Body of pancreas (tissue), 4 donors: ENCODE data around the gene CALHM5.

Experiments used
- CTCF ChIP-seq, 7 experiments: fragments of 450-650 bp in 4 of 7; fragments of 200-600 bp in 3 of 7; sonication (generic) in 3 of 7; IDR thresholded peaks; one replicate each; pipeline ENCODE4 v1.5.1; 2016 to 2019; ENCODE audit warnings: antibody characterized with exemption in 7 of 7
- POLR2A ChIP-seq, 3 donors: fragments of 450-650 bp; IDR thresholded peaks; one replicate each; pipeline ENCODE4 v1.6.1; 2016; ENCODE audit warnings: antibody characterized with exemption in 3 of 3, mild to moderate bottlenecking in 2 of 3

DNA sequence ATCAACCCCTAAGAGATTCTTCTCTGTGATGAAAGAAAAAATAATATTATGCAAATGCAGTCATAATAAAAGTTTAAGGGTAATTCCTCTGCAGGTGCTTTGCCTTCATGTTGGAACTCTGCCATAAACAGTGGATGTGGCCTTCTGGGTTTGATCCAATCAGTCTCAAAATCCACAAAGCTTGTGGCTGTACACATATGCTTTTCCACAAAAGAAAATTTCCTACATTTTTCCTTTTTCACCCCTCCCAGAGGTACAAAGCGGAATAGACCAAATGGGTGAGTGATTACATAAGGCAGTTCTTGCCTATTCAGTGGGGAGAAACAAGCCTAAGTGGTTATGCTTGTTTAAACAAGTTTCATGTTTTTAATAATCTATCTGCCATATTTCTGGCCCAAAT lies 16.7 kb downstream of the CALHM5 start:
- TF ChIP-seq CTCF (IDR thresholded peaks at IDR 0.05), result no peak
- TF ChIP-seq POLR2A (IDR thresholded peaks at IDR 0.05), result no peak
